ENCODE results near the gene MRC1.

MRC1 gene

GRCh38 chr10:17847585-17848296 lies 38.6 kb downstream of the MRC1 start:
- no peak for DNase-seq (ENCODE audit: low spot score)

GRCh38 chr10:17848646-17849045 lies 39.5 kb downstream of the MRC1 start:
- DNase-seq (ENCODE audit: low spot score) = no peak

- no peak for DNase-seq (ENCODE audit: low spot score)
These were observed 41.4 kb downstream of the MRC1 start for GRCh38 chr10:17850501-17850900.

- no peak for DNase-seq (ENCODE audit: low spot score)
These were observed 42.5 kb downstream of the MRC1 start for GRCh38 chr10:17851611-17852010.

- DNase-seq (ENCODE audit: low spot score) = no peak
These were observed 45.0 kb downstream of the MRC1 start for GRCh38 chr10:17854044-17854652.

GRCh38 chr10:17857040-17857439 lies 47.9 kb downstream of the MRC1 start:
- DNase-seq (ENCODE audit: low spot score) = no peak

- DNase-seq (ENCODE audit: low spot score) = no peak
These were observed 50.5 kb downstream of the MRC1 start for GRCh38 chr10:17859492-17860156.

GRCh38 chr10:17861760-17862159 lies 52.6 kb downstream of the MRC1 start:
- no peak for DNase-seq (ENCODE audit: low spot score)

- no peak for DNase-seq (ENCODE audit: low spot score)
These were observed 56.2 kb downstream of the MRC1 start for GRCh38 chr10:17865351-17865750.

GRCh38 chr10:17866346-17866745 lies 57.2 kb downstream of the MRC1 start:
- no peak for DNase-seq (ENCODE audit: low spot score)

GRCh38 chr10:17867056-17867455 lies 57.9 kb downstream of the MRC1 start:
- no peak for DNase-seq (ENCODE audit: low spot score)

- no peak for DNase-seq (ENCODE audit: low spot score)
These were observed 61.9 kb downstream of the MRC1 start for GRCh38 chr10:17871036-17871435.

GRCh38 chr10:17872191-17873091 lies 63.3 kb downstream of the MRC1 start:
- DNase-seq (ENCODE audit: low spot score) = no peak

GRCh38 chr10:17873946-17874345 lies 64.8 kb downstream of the MRC1 start:
- DNase-seq (ENCODE audit: low spot score) = no peak

GRCh38 chr10:17877121-17877520 lies 68.0 kb downstream of the MRC1 start:
- DNase-seq (ENCODE audit: low spot score) = no peak

- DNase-seq (ENCODE audit: low spot score) = no peak
These were observed 69.7 kb downstream of the MRC1 start for GRCh38 chr10:17878896-17879295.

GRCh38 chr10:17880601-17881000 lies 71.5 kb downstream of the MRC1 start:
- no peak for DNase-seq (ENCODE audit: low spot score)

GRCh38 chr10:17882557-17882956 lies 73.4 kb downstream of the MRC1 start:
- no peak for DNase-seq (ENCODE audit: low spot score)

- DNase-seq (ENCODE audit: low spot score) = no peak
These were observed 74.5 kb downstream of the MRC1 start for GRCh38 chr10:17883621-17884020.

- DNase-seq (ENCODE audit: low spot score) = no peak
These were observed 79.0 kb downstream of the MRC1 start for GRCh38 chr10:17888189-17888588.

GRCh38 chr10:17891435-17891834 lies 82.3 kb downstream of the MRC1 start:
- no peak for DNase-seq (ENCODE audit: low spot score)

GRCh38 chr10:17904564-17904963 lies 95.4 kb downstream of the MRC1 start:
- DNase-seq (ENCODE audit: low spot score) = no peak
